Measurements from ENCODE around the gene PROZ.
"Not testable (repeated sequence)": the region's sequence is repeated elsewhere in the genome, so short reads cannot be mapped to it uniquely, and the experiment has no call there.

The PROZ gene, protein sequence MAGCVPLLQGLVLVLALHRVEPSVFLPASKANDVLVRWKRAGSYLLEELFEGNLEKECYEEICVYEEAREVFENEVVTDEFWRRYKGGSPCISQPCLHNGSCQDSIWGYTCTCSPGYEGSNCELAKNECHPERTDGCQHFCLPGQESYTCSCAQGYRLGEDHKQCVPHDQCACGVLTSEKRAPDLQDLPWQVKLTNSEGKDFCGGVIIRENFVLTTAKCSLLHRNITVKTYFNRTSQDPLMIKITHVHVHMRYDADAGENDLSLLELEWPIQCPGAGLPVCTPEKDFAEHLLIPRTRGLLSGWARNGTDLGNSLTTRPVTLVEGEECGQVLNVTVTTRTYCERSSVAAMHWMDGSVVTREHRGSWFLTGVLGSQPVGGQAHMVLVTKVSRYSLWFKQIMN

DNA sequence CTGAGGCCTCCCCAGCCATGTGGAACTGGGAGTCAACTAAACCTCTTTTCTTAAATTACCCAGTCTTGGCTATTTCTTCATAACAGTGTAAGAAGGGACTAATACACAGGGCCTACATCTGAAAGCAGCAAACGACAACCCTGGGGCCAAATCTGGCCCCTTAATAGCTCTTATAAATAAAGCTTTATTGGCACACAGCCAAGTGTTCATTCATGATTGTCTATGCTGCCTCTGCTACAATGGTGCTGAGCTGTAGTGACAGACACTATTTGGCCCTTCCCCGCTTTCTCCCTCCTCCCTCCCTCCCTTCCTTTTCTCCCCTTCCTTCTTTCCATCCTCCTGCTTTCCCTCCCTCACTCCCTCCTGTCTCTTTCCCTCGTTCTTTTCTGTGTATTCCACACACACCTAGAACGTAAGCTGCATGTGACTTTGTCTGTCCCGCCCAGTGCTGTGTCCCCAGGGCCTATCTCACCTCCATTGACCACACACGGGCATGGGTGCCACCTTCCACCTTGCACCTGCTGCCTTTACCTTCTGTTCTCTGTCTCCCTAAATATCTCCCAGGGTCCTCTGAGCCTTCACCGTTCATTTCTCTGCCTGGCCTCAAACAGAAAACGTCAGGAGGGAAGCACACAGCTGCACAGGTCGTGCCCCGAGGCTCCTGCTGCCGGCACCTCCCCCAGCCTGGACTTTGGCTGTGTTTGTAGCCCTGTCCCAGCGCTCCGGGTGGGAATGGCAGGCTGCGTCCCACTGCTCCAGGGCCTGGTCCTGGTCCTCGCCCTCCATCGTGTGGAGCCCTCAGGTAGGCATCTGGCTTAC, at the start of gene PROZ:
Gene PROZ (plus strand): TSS at position 720 of the 819 bp plus-strand sequence. CDS start 13 bp downstream, at position 733.
- no peak for DNase-seq (ENCODE audit: low spot score)

DNA sequence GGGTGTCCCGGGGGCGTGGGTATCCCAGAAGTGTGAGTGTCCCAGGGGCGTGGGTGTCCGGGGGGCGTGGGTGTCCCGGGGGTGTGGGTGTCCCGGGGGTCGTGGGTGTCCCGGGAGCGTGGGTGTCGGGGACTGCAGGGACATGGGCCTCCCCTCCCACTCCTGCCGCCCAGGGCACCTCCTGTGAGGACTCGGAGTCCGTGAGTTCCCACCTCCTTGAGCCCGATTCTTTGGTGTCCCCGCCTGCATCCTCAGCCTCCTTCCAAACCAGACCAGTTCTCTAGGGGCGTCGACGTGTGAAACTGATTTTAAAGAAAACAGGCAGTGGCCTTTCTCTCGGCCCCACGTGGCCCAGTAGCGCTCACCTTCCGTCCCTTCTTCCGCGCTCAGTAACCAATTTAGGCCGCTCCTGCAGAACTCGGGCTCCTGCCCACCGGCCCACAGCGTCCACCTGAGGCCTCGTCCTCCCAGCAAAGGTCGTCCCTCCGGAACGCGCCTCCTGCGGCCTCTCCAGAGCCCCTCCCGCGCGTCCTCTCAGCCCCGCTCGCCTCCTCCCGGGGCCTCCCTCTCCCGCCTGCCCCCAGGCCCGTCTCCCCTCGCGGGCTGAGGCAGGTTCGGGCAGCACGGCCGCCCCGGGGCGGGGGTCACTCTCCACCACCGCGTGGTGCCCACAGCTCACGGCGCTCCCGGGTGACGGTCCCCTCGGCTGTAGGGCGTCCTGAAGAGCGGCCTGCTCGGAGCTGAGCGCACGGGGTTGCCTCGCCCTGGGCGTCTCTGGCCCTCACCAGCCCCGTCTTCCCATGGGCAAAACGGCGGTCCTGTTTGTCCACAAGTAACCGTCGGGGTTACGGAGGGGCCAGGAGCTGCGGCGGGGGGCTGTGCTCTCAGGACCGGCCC, 49.0 kb upstream of the PROZ start:
- DNase-seq (ENCODE audit: low spot score): no peak

DNA sequence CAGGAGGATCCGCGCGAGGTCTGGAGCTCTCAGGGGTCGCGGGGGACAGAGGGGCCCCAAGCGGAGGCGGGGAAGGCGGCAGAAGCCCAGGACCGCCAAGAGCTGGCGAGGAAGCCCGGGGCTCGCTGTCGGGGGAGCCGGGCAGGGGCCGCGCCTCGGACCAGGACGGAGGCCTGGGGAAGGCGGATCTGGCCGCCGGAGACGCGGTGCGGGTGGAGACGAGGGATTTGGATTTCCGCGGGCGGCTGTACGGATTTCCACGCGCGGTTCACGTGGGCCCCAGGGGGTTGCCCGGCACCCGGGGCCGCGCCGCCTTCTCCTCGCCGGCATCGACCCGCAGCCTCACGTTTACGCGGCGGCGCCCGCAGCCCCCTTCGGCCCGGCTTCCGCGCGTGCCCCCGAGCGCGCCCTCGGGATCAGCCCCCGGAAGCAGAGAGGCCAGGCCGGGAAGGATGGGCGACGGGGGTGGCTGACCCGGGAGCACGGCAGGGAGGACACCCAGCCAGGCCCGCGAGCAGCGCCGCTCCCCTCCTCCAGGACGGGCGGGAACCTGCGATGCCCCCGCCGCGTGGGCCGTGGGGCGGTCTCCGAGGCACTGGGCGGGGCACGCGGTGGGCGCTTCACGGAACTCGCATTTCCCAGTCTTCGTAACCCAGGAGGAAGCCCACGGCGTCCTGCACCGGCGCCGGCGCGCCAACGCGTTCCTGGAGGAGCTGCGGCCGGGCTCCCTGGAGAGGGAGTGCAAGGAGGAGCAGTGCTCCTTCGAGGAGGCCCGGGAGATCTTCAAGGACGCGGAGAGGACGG, 48.2 kb upstream of the PROZ start:
- DNase-seq (ENCODE audit: low spot score): no peak

DNA sequence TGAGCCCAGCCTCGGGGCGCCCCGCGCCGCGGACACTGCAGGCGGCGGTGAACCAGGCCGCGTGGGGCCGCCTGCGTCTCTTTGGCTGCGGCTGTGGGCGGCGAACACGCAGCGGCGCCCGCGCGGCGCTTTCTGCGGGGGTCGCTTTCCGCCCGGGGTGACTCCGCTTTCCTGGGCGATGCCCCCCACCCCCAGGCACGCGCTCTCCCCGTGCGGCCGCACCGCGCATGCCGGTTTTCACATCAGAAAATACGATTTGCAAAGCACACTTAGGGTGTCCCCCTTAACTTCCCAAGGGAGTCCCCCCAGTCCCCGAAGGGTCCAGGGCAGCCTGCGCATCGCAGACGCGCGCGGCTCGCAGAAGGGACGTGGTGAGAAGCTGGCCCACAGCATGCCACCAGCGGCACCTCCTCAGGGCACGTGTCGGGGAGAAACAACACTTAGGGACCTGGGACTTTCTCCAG, 47.6 kb upstream of the PROZ start:
- no peak for DNase-seq (ENCODE audit: low spot score)

DNA sequence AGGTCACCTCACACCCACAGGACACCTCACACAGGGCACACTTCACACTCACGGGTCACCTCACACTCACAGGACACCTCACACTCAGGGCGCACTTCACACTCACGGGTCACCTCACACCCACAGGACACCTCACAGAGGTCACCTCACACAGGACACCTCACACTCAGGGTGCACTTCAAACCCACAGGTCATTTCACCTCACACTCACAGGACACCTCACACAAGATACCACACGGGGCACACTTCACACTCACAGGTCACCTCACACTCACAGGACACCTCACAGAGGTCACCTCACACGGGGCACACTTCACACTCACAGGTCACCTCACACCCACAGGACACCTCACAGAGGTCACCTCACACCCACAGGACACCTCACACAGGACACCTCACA, 46.6 kb upstream of the PROZ start:
- not testable (repeated sequence) for DNase-seq (ENCODE audit: low spot score)

DNA sequence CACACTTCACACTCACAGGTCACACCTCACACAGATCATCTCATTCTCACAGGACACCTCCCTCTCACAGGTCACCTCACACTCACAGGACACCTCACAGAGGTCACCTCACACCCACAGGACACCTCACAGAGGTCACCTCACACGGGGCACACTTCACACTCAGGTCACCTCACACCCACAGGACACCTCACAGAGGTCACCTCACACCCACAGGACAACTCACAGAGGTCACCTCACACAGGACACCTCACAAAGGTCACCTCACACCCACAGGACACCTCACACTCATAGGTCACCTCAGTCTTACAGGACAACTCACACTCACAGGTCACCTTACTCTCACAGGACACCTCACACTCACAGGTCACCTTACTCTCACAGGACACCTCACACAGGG, 46.0 kb upstream of the PROZ start:
- not testable (repeated sequence) for DNase-seq (ENCODE audit: low spot score)

DNA sequence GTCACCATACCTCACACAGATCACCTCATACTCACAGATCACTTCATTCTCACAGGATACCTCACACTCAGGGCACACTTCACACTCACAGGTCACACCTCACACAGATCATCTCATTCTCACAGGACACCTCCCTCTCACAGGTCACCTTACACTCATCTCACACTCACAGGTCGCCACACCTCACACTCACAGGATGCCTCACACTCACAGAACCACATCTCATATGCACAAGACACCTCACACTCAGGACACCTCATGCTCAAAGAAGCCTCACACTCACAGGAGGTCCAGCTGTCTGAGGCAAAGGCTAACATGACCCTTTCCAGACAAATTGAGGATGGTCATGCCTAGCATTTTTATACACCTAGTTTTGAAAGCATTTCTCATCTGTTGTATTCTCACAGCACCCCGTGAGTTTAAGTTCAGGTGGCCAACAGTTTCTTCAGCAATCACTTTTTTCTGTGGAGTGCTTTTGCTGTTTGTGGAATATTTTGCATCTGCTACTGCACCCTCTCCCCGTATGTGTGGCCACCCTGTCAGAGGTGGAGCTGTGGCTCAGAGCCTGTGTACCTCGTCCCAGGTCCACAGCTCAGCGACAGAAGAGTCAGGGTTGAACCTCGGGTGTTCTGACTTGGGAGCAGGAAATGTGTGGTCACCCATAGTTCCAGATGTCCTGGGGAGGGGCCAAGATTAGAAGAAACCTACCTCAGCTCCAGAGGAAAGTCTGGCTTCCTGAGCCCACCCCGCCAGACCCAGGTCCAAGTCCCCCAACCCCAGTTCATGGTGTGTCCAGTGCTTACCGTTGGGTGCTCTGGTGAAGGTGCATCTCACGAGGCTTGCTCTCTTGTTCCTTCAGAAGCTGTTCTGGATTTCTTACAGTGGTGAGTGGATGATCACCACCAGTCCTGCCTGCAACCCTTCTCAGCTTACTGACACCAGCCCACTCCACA, 45.3 kb upstream of the PROZ start:
- DNase-seq (ENCODE audit: low spot score): no peak

DNA sequence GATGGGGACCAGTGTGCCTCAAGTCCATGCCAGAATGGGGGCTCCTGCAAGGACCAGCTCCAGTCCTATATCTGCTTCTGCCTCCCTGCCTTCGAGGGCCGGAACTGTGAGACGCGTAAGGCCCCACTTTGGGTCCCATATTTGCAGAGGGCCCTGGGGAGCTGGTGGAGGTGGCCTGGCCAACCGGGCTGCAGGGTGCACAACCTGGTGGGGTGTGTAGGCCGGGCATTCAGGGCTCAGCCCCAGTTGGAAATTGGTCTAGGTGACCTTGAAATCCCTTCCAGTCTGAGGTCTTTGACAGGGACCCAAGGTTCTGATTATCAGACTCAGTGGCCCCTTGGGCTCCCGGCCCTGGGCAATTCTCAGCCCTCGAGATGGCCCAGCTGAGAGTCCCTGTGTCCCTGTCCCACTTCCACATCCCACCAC, 44.6 kb upstream of the PROZ start:
- DNase-seq (ENCODE audit: low spot score): no peak

DNA sequence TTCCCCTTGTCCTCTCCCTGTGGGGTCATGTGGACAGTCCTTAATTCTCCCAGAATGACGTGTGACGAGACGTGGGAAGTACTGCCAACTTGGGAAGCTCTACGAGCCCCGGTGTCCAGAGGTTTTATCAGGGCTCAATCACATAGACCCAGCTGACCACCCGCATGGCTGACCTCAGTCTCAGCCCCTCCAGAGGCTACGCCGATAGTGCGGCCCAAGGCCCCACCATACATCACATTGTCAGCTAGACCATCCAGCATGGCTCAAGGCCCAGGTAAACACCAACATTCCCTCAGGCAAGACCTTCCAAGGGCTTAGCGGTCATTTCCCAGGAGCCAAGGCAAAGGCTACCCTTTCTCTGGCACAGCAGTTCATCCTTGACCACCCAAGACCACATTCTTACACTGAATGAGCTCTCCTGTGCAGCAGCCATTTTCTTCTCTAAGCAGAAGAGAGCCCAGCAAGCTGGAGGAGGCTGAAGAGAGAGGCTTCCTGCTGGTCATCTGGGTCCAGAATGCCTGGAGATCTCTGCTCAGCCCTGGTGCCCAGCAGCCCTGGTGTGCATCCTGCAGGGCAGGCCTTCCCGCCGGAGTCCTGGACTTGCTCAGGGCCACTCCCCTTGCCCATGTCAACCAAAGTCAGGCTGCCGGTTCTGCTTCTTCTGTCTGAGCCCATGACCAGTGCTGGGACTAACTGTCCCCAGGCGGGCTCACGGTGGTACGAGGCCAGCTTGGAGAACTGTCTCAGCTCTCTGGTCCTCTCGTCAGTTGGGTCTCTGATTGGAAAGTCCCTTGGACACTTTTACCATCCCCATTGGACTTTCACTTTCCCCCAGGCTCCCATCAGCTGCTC, 43.7 kb upstream of the PROZ start:
- no peak for DNase-seq (ENCODE audit: low spot score)

DNA sequence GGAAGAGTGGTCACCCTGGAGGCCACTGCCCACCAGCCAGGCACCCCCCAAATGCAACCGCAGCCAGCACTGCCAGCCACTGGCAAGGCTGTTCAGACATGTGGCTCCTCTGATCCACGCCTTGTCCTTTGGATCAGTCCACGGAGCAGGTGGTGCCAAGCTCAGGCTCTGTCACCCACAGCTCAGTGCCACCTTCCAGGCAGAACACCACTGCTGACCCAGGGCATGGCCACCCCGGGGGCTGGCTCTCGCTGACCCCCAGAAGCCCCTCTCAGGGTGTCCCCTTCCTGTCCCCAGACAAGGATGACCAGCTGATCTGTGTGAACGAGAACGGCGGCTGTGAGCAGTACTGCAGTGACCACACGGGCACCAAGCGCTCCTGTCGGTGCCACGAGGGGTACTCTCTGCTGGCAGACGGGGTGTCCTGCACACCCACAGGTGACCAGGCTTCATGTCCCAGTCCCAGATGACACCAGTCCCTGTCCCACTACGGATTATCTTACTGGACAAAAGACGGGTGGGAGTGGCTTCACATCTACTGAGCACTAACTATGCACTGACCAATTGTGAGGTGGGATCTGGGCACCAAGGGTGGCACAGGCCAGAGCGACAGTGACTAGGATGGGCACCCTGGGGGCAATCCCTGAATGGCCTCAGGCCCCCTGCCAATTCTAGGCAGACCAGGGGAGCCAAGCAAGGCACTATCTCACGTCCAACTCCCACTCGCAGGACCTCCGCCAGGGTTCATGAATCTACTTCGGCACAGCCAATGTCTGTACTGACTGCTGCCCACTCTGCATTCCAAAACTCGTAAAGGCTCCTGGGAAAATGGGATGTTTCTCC, 42.9 kb upstream of the PROZ start:
- no peak for DNase-seq (ENCODE audit: low spot score)

DNA sequence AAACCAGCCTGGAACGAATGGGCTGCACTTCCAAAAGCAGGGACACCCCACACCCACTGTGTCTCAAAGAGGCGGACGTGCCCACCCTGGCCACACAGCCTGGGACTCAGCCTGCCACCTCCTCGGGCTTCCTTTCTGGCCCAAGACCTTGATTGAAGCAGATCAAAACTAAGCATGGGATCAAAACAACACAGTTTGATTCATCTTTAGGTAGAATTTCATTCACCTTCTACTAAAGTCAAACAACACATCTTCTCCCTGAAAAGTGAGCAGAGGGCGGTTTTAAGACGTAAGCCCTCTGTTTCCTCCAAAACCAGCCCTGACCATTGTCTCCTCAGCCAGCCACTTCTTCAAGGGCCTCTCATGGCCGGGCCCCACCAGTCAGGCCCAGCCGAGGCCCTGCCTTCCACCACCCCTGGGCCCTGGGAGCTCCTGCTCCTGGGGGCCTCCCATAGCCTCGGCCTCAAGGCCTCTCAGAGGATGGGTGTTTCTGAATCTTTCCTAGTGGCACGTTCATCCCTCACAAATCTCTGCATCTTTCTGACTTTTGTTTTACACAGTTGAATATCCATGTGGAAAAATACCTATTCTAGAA, 42.1 kb upstream of the PROZ start:
- no peak for DNase-seq (ENCODE audit: low spot score)

DNA sequence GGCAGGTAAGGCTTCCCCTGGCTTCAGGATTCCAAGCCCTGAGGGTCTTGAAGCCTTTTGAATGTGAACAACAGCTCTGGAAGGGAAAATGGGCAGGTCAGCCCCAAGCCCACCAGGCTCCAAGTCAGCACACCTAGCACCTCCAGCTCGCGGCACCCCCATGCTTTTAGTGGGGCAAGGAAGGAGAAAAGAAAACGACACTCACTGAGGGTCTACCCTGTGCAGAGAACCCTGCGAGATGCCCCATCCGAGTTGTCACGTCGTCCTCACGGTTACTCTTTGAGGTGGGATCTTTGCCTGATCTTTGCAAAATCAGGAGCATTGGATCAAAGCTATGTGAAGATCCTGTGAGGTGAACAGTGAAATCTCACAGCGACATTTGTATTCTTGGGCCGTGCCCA, 41.6 kb upstream of the PROZ start:
- no peak for DNase-seq (ENCODE audit: low spot score)

DNA sequence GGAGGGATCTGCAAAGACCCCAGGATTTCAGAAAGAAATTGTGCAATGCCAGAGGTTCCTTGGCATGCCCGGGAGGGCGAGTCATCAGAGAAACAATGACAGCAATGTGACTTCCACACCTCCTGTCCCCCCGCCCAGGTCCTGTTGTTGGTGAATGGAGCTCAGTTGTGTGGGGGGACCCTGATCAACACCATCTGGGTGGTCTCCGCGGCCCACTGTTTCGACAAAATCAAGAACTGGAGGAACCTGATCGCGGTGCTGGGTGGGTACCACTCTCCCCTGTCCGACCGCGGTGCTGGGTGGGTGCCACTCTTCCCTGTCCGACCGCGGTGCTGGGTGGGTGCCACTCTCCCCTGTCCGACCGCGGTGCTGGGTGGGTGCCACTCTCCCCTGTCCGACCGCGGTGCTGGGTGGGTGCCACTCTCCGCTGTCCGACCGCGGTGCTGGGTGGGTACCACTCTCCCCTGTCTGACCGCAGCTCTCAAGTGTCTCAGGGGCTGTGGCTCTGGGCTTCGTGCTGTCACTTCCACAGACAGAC, 41.0 kb upstream of the PROZ start:
- DNase-seq (ENCODE audit: low spot score): no peak

DNA sequence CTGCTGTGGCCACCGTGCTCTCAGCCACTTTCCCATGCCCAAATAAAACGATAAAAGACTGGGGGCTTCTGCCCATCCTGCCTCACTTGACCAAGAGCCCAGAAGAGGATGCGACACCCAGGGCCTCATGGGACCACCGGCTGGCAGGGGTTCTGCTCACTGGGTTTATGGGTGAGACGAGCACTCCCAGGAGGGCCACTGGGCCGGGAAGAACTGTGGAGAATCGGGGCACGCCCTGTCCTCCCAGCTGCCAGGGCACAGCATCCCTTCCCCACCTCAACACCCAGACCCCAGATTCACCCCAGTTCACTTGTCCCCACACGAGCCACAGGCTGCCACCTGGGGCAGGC, 40.6 kb upstream of the PROZ start:
- DNase-seq (ENCODE audit: low spot score): no peak

DNA sequence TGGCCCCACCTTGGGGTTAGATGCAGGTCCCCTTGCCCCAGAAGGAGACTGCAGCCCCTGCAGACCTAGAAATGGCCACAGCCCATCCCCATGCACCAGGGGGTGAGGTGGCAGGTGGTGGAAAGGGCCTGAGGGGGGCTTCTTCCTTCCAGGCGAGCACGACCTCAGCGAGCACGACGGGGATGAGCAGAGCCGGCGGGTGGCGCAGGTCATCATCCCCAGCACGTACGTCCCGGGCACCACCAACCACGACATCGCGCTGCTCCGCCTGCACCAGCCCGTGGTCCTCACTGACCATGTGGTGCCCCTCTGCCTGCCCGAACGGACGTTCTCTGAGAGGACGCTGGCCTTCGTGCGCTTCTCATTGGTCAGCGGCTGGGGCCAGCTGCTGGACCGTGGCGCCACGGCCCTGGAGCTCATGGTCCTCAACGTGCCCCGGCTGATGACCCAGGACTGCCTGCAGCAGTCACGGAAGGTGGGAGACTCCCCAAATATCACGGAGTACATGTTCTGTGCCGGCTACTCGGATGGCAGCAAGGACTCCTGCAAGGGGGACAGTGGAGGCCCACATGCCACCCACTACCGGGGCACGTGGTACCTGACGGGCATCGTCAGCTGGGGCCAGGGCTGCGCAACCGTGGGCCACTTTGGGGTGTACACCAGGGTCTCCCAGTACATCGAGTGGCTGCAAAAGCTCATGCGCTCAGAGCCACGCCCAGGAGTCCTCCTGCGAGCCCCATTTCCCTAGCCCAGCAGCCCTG, 40.0 kb upstream of the PROZ start:
- no peak for DNase-seq (ENCODE audit: low spot score)

DNA sequence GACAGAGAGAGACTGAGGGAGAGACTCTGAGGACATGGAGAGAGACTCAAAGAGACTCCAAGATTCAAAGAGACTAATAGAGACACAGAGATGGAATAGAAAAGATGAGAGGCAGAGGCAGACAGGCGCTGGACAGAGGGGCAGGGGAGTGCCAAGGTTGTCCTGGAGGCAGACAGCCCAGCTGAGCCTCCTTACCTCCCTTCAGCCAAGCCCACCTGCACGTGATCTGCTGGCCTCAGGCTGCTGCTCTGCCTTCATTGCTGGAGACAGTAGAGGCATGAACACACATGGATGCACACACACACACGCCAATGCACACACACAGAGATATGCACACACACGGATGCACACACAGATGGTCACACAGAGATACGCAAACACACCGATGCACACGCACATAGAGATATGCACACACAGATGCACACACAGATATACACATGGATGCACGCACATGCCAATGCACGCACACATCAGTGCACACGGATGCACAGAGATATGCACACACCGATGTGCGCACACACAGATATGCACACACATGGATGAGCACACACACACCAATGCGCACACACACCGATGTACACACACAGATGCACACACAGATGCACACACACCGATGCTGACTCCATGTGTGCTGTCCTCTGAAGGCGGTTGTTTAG, 39.2 kb upstream of the PROZ start:
- no peak for DNase-seq (ENCODE audit: low spot score)

Data from germinal center (tissue), 1 donor.